IMR-90 (cell line): ENCODE results near the gene CCDC182.

Experiments
- CTCF ChIP-seq: conservative IDR thresholded peaks from 2 replicates; pipeline ENCODE4 v1.5.1; 2012; ENCODE audit warnings: mild to moderate bottlenecking, low read depth, low read length, improper control_type of control experiment
- POLR2A ChIP-seq: IDR thresholded peaks from 2 replicates; pipeline ENCODE4 v1.6.1; 2012; ENCODE audit warnings: mild to moderate bottlenecking, low read depth, low read length

- TF ChIP-seq POLR2A (no peak), CTCF (no peak)
Observed at GRCh38 chr17:57745242-57745641, at the start of gene CCDC182.
